Fibroblast of skin of right quadriceps (primary cell): ENCODE data around the gene C12orf57.

Source experiments
- DNase-seq: peaks from one replicate; pipeline ENCODE4 v3.0.0-alpha.2; 2013

C12orf57 gene

DNA sequence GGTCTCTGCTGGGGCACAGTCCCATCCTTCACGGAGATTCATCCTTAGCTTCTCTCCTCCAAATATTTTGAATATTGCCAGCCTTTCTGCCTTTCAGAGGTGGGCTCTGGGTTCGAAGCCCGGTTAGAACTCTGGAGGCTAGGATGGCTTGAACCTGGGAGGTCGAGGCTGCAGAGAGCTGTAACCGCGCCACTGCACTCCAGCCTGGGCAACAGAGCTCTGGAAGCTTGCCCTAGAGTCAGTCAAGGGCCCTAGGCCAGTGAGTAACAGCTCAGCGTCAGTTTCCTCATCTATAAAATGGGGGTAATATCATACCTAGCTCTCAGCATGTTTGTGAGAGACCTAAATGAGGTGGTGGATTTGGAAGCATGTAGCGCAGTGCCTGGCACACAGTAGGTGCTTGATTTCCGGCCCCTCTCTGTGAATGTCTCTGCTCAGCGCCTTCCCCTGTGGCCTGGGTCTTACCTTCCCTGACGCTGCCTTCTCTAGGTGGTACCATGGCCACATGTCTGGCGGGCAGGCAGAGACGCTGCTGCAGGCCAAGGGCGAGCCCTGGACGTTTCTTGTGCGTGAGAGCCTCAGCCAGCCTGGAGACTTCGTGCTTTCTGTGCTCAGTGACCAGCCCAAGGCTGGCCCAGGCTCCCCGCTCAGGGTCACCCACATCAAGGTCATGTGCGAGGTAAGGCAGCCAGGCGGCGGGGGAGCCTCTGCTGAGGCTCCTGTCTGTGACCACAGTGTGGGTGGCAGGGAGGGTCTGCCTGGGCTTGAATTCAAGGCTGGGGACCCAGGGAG is 10.7 kb downstream of the C12orf57 start:
- no peak for DNase-seq

- DNase-seq: no peak
These were observed 11.5 kb downstream of the C12orf57 start for GRCh38 chr12:6955108-6956020.

- DNase-seq: no peak
These were observed 12.4 kb downstream of the C12orf57 start for GRCh38 chr12:6956021-6956727.

DNA sequence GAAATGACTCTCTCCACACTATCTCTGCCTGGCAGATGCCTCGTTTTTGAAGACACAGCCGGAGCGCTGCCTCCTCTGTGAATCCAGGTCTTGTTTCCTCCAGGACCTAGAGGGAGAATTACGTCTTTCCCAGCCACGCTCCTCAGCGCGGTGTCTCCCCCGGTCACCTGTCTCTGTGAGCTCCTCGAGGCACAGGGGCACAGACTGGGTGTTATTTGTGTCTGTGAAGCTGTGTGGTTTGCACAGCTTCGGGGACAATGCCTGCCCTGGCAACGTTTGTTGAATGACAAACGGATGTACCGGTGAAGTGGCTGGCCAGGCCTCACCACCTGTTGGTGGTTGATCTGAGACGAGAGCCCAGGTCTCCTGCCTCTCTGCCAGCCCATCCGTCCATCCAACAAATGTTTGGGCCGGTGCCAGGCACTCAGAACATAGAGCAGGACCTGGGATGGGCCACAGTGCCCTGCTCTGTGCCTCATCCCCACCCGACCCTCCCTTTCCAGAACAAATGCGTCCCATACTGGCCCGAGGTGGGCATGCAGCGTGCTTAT is 13.4 kb downstream of the C12orf57 start:
- no peak for DNase-seq

GRCh38 chr12:6957741-6958608 is 14.2 kb downstream of the C12orf57 start:
- DNase-seq: no peak

- no peak for DNase-seq
These were observed 14.8 kb downstream of the C12orf57 start for GRCh38 chr12:6958609-6959057.

- DNase-seq: no peak
These were observed 15.4 kb downstream of the C12orf57 start for GRCh38 chr12:6959058-6959804.

DNA sequence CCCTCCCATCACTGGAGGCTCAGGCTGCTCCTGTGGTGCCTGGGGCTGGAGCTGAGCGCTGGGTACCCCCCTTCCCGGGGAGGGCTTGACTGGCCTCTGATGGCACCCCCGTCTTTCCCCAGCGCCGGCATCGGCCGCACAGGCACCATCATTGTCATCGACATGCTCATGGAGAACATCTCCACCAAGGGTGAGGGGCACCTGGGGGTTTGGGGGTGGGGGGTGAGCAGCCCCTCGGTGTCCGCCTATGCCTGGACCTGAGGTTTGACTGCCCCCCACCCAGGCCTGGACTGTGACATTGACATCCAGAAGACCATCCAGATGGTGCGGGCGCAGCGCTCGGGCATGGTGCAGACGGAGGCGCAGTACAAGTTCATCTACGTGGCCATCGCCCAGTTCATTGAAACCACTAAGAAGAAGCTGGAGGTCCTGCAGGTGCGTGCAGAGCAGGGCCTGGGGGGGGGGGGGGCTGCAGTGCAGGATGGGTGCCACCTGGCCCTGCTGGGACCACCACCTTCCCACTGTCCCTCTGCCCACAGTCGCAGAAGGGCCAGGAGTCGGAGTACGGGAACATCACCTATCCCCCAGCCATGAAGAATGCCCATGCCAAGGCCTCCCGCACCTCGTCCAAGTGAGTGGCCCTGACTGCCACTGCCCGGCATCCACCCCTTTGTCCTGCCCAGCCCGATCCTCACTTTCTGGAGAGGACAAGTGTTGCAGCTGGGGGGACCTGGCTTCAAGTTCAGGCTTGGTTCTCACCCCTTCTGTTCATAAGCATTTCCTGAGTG is 16.2 kb downstream of the C12orf57 start:
- DNase-seq: no peak

- DNase-seq: peak; percentile 28
These were observed 16.9 kb downstream of the C12orf57 start for GRCh38 chr12:6960593-6961277.

DNA sequence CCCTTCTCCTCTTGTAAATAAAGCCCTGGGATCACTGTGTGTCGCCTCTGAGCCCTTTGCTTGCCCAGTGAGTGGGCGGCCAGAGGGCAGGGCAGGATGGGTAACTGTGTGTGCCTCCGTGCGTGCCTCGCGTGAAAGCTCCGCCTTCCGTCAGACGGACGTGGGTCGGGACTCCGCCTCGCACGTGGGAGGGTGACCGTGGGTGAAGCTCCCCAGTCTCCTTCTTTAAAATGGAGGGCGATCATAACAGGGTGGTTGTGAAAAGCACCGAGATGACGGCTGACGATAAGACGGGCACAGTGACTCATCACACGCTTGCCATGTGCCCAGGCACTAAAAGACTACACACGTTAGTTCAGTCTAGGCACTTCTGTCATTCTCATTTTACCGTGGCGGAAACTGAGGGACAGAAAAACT is 17.5 kb downstream of the C12orf57 start:
- no peak for DNase-seq

DNA sequence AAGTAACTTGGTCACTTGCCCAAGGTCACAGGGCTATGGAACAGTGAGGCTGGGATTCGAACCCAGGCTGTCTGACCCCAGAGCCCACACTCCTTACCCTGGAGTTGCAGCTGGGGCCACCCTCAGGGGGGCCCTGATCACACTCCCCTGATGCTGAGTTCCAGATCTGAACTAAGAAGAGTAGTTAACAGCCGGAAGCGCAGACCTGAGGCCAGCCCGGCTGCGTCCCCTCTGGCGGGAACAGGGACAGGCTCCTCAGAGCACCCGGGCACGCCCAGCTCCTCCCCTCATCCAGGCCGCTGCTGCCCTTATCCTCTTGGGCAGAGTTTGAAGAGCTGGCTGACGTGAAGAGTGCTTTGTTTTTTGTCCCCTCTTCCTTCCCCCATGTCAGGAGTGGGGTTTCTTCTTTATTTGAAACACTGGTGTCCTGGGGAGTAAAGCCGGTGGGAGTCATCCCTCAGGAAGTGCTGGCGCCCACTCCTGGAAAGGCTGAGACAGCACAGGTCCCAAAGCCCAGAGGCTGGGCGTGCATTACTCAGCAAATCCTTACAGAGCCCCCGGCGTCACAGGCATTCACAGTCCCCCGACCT is 18.0 kb downstream of the C12orf57 start:
- peak; percentile 86 for DNase-seq

DNA sequence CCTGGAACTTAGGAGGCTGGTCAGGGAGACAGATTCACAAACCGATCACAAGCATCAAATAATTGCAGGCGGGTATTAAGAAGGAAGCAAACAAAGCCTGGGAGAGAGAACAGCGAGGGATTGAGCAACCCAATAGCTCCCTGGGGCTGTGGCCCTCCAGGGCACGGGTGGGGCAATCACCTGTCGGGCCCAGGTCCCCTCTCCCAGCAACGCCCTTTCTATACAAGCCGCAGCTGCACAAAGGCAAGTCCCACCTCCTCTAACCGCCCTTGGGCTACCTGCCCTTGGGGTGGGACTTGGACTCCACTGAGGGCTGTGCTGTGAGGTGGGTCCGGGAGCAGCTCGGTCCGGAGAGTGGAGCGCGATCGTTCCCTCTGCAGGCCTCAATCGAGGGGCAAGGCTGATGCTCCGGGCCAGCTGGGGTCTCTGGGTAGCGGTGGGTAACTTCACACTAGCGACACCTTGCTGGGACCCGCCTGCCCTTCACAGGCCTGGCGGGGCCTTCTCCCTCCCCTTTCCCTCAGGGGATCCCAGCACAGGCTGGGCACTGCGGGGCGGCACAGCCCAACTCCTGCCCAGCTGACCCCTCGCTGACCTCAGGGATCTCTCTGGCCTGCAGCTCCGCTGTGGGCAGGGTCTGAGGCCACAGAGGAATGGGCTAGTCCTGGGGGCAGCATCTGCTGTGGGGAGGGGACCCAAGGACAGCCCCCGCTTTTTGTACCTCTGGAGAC is 18.6 kb downstream of the C12orf57 start:
- no peak for DNase-seq

DNA sequence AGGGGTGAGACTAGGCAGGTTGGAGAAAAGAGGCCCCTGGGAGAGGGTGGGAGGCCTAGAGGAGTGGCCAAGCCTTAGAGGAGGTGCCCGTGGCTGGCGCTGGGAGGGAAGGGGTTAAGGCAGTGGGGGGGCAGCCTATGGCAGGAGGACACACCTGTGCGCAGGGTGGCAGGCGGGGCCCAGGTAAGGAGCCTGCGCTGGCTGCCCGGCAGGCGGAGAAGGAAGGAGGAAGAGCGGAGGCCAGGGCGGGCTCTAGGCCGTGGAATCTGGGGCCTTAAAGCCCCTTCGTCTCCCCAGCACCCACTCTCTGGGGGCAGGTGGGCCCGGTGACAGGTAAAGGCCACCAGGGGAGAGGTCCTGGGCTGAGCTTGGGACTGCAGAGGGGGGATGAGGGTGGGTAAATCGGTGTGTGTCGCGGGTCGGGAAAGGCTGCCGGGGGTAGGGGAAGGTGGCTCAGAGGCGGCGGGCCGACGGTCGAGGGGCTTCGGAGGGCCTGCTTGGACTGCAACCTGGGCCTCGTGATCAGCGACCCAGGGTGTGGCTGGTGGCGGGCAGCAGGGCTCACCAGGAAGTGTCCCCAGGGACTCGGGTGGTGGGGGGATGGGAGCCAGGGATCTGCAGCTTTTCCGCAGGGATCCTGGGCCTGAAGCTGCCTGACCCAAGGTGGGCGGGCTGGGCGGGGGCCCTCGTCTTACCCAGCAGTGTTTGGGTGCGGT is 19.4 kb downstream of the C12orf57 start:
- no peak for DNase-seq

GRCh38 chr12:6963791-6964413 is 20.1 kb downstream of the C12orf57 start:
- DNase-seq: no peak

DNA sequence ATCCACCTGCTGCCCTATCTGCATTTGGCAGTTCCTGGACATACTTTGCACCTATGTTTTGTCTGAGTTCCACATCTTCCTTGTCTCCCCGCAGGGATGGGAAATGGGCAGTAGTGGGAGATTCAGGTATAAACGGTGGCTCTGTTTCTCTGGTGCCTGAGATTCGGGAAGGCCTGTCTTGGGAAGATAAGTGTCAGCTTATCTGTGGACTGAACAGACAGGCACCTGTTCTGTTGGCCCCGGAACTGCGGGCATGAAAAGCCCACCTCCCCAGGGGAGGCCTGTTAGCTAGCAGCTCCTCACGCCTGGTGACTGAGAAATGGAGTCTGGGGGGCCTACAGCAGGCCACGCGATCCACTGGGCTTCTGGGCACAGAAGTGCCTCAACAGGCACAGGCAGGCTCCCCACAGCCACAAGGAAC is 20.8 kb downstream of the C12orf57 start:
- no peak for DNase-seq

GRCh38 chr12:6965026-6965661 is 21.3 kb downstream of the C12orf57 start:
- DNase-seq: peak; percentile 76

- DNase-seq: no peak
These were observed 21.9 kb downstream of the C12orf57 start for GRCh38 chr12:6965714-6966113.
